22Rv1 (cell line): ENCODE results near the gene SMAP2.
A peak's percentile ranks its signal among the peaks of the same experiment; 100 is the strongest.

Experiments
- H3K27ac ChIP-seq: fragments of 450-650 bp; 2 replicates; pipeline ENCODE4 v1.5.1; 2017
- ZFX ChIP-seq: fragments of 450-650 bp; IDR thresholded peaks from 2 replicates; pipeline ENCODE4 v1.6.1; 2017; ENCODE audit warnings: antibody characterized with exemption, borderline replicate concordance
- TF ChIP-seq, protein P1 (sequence below): fragments of 450-650 bp; IDR thresholded peaks from 2 replicates; pipeline ENCODE4 v1.5.1; 2017; ENCODE audit warnings: mild to moderate bottlenecking

The SMAP2 gene

DNA sequence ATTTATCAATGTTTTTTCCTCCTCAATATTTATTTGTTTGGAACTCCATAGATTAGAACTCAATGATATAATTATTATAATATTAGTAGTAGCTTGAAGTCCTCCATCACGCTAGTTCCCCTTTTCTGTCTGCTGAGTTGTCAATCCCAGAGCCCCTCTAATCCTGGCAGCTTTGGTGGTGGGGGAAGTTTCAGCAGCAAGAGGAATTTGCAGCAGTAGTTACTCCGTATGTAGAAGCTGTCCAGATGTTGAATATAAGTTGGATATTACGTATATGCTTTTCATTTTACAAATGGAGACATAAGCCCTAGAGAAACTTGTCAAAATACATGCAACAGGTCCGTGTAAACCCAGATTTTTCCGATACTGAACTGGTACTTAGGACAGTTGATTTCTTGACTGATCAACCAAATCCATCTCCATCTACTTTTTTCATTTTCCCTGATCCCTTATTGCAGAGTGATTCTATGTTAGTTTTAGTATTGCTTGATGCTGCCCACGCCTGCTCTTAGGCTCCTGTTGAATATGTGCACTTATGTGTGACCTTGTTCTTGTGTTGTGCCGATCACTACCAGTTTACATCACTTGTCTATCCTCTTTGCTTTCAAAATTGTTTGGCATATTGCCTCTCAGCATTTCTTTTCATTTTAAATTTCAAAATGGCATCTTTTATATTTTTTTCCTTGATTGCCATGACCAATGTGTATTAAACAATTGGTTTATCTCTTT lies 28.1 kb downstream of the SMAP2 start:
- H3K27ac ChIP-seq, result no peak overlapping the region
- TF ChIP-seq ZFX, result no peak
- TF ChIP-seq, protein P1, sequence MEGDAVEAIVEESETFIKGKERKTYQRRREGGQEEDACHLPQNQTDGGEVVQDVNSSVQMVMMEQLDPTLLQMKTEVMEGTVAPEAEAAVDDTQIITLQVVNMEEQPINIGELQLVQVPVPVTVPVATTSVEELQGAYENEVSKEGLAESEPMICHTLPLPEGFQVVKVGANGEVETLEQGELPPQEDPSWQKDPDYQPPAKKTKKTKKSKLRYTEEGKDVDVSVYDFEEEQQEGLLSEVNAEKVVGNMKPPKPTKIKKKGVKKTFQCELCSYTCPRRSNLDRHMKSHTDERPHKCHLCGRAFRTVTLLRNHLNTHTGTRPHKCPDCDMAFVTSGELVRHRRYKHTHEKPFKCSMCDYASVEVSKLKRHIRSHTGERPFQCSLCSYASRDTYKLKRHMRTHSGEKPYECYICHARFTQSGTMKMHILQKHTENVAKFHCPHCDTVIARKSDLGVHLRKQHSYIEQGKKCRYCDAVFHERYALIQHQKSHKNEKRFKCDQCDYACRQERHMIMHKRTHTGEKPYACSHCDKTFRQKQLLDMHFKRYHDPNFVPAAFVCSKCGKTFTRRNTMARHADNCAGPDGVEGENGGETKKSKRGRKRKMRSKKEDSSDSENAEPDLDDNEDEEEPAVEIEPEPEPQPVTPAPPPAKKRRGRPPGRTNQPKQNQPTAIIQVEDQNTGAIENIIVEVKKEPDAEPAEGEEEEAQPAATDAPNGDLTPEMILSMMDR, result no peak

DNA sequence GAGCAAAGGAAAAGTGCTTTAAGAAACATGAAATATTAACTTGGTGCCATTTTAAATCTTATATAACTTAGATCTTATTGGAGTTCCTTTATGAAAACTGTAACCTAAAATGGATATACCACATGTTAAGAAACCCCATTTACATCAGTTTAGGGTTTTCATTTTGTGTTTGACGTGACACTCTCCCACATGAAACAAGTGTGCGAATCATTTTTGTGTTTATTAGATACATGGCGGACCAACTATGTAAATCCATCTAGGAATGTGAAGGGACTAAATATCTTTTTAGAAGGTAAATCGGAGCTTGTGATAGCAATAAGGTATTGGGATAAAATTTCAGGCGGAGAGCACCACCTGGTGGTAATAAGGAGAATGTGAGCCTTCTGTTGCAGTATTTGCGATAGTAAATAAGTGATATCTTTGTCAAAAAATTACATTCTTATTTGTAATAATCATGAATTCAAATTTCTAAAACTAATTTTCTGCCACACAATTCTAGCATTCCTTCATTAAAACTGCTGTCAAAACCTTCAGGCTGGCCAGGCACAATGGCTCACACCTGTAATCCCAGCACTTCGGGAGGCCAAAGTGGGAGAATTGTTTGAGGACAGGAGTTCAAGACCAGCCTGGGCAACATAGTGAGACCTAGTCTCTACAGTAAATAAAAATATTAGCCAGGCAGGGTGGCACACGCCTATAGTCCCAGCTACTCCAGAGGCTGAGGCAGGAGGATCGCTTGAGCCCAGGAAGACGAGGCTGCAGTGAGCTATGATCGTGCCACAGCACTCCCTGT lies 31.3 kb downstream of the SMAP2 start:
- TF ChIP-seq, protein P1, result peak; percentile 89
- no peak for TF ChIP-seq ZFX
- no peak overlapping the region for H3K27ac ChIP-seq

DNA sequence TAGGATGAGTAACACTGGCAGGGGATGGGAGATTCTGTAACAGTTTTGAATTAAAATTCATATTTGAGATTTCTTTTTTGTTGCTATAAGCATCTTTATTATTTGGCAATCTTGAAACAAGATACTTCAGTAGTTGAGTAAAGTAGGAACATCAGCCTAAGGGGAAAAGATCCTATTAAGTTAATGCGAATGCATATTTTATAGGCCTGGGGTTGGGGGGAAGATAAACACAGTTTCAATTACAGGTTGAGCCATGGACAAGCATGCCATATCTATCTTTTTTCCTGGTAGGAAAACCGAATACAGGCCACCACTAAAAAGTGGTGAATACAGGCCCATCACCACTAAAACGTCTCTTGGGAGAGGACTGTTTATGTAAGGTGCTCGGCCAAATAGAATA lies 32.3 kb downstream of the SMAP2 start:
- no peak overlapping the region for H3K27ac ChIP-seq
- no peak for TF ChIP-seq ZFX
- TF ChIP-seq, protein P1, result no peak

DNA sequence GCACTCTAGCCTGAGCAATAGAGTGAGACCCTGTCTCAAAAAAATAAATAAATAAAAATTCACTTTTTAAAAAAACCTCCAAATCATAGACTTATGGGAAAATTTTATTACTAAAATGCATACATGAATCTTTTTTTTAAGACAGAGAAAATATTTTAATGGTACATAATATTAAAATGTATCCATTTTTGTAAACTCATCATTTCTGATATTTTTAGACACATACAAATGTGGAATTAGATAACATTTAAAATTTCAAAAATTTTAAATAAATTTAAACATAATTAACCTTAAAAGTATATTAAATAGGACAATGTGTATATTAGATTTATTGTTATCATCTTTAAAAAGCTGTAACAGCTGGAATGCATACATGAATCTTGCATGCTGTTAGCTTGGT lies 33.9 kb downstream of the SMAP2 start:
- TF ChIP-seq, protein P1, result no peak
- no peak for TF ChIP-seq ZFX

DNA sequence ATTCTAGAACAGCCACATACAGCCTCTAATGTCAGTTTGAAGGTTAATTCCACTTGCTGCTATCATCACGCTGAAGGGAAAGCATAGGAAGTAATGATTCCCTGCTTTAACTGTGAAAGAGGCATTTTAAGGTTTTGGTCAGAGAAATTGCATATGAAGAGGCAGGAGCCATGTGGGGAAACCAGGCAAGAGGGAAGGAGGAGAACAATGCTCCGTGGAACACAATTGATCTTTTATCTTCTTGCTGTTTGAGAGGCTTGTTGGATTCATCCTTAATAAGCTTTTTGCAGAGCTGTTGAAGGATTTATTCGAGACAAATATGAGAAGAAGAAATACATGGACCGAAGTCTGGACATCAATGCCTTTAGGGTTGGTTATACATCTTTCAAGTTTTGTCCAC lies 35.9 kb downstream of the SMAP2 start:
- no peak overlapping the region for H3K27ac ChIP-seq
- TF ChIP-seq, protein P1, result no peak
- no peak for TF ChIP-seq ZFX

More for the DNA sequence above, 33.9 kb downstream of the SMAP2 start:
- no peak overlapping the region for H3K27ac ChIP-seq

DNA sequence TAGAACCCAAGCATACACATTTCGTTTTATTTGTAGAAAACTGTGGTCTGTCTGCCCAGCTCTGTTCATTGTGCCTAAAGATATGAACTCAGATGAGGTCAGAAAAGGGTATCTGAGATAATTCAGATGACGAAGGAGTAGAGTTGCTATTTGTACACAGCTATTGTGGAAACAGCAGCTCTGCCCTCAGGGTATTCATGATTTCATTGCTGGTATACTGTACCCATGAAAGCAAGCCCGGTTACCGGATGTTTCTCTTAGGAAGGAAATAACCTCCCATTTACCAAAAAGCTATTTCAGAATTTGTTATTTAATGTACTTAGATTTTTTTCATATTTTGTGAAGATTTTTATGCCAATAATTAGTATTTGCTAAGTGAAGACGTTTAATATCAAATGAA lies 37.8 kb downstream of the SMAP2 start:
- H3K27ac ChIP-seq, result peak overlapping the region; percentile 23
- TF ChIP-seq, protein P1, result no peak
- no peak for TF ChIP-seq ZFX

DNA sequence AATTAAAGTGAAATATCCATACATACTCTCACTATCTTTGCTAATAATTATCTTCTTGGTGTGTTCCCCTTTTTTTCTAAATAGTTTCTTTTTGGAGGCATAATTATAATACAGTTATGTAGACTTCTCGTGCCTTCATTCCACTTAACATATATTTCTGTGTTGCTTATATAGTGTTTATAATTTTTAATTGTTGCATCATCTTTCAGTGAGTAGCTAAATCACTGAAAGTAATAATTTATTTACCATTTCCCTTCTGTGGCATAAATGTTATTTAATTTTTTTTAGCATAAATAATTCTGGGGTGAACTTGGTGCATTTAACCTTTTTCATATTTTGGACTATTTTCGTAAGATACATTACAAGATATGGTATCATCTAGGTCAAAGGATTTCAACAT lies 38.3 kb downstream of the SMAP2 start:
- no peak for TF ChIP-seq ZFX
- TF ChIP-seq, protein P1, result no peak
- 0 out of 2 replicates have a peak overlapping the region, but pooled peaks have one; percentile 23 for H3K27ac ChIP-seq
